ENCODE measurements around the gene SMCP.

SMCP gene

DNA sequence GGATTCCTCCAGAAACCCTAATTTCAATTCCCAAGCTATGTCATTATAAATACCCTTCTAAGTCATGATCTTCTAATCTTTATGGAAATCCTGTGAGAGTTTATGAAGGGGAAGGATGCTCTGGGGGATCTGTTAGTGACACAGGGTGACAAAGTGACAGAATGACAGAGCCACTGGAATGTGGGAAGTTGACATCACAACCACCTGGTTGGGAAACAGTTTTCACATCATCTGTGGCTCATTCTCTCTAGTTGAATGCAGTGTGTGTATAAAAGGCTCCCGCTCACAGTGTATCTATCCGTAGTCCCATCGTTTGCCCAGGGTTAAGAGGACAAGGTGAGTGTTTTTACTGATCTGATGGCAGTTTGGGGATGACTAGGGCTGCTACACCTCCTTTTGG lies 18.4 kb upstream of the SMCP start, which contains the start of gene LCE7A:
Gene LCE7A (plus strand): TSS at position 301 of the 400 bp plus-strand sequence. CDS start 702 bp downstream, outside the sequence.
- Histone ChIP-seq H3K4me3 (ENCODE audit: low read depth, low read length) (no peak within 1 kb of the TSS), H3K79me2 (no peaks in the 10 kb centered on the region), H2AFZ (no peak within 1 kb of the TSS), H3K27me3 (ENCODE audit: control insufficient read depth, insufficient read depth, low read length) (no peaks in the 10 kb centered on the region), H3K9ac (no peak within 1 kb of the TSS), H3K27ac (no peak within 1 kb of the TSS), H3K36me3 (ENCODE audit: control insufficient read depth, insufficient read depth, low read length) (no peaks in the 10 kb centered on the region), H3K4me1 (no peaks in the 10 kb centered on the region), H3K4me2 (ENCODE audit: low read length) (no peak within 1 kb of the TSS), H3K9me3 (ENCODE audit: control insufficient read depth, low read length) (no peaks in the 10 kb centered on the region)
- TF ChIP-seq, protein P1, sequence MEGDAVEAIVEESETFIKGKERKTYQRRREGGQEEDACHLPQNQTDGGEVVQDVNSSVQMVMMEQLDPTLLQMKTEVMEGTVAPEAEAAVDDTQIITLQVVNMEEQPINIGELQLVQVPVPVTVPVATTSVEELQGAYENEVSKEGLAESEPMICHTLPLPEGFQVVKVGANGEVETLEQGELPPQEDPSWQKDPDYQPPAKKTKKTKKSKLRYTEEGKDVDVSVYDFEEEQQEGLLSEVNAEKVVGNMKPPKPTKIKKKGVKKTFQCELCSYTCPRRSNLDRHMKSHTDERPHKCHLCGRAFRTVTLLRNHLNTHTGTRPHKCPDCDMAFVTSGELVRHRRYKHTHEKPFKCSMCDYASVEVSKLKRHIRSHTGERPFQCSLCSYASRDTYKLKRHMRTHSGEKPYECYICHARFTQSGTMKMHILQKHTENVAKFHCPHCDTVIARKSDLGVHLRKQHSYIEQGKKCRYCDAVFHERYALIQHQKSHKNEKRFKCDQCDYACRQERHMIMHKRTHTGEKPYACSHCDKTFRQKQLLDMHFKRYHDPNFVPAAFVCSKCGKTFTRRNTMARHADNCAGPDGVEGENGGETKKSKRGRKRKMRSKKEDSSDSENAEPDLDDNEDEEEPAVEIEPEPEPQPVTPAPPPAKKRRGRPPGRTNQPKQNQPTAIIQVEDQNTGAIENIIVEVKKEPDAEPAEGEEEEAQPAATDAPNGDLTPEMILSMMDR (IDR thresholded peaks at IDR 0.05), result no peak

DNA sequence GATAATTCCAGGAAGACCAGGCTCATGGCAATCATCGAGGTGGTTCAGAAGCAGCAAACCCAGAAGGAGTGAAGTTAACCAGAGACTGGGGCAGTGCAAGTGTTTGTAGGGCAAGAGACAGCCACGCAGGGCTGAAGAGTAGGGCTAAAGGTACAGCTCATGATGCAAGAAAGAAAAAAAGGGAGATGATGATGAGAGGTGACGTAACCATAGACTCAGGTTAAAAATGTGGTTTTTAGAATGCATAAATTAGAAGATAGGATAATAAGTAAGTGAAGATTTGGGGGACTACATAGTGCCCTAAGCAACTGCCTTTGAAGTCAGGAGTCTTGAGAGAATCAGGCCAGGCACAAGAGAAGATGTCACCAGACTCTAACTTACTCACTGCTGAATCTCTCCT lies 18.0 kb upstream of the SMCP start:
- H3K27ac ChIP-seq, result no peak overlapping the region
- TF ChIP-seq, protein P1 (IDR thresholded peaks at IDR 0.05), result no peak
- no peak overlapping the region for H2AFZ ChIP-seq
- no peaks in the 10 kb centered on the region for H3K36me3 ChIP-seq (ENCODE audit: control insufficient read depth, insufficient read depth, low read length)
- no peaks in the 10 kb centered on the region for H3K9me3 ChIP-seq (ENCODE audit: control insufficient read depth, low read length)
- no peaks in the 10 kb centered on the region for H3K79me2 ChIP-seq
- H3K27me3 ChIP-seq (ENCODE audit: control insufficient read depth, insufficient read depth, low read length), result no peaks in the 10 kb centered on the region
- no peak overlapping the region for H3K4me3 ChIP-seq (ENCODE audit: low read depth, low read length)
- no peak overlapping the region for H3K9ac ChIP-seq
- H3K4me1 ChIP-seq, result no peaks in the 10 kb centered on the region
- no peak overlapping the region for H3K4me2 ChIP-seq (ENCODE audit: low read length)

DNA sequence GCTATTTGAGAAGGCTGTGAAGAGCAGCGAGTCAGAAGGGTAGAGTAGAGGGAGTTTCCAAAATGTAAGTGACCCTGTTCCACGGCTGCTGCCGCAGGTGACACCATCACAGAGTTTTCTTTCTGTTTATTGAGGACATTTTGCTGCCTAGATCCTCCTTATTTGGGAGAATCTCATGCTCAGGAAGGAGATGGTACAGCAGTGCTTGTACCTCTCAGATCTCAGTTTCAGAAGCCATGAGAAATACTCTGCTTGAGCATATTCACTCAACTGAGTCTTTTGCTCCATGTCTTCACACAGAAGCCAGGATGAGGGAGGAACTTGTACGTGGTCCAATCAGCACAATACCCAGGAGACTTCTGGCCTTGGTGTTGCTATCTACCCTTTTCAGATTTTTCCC lies 16.7 kb upstream of the SMCP start:
- Histone ChIP-seq H3K9me3 (ENCODE audit: control insufficient read depth, low read length) (no peaks in the 10 kb centered on the region), H3K36me3 (ENCODE audit: control insufficient read depth, insufficient read depth, low read length) (no peaks in the 10 kb centered on the region), H3K27me3 (ENCODE audit: control insufficient read depth, insufficient read depth, low read length) (no peaks in the 10 kb centered on the region), H3K4me2 (ENCODE audit: low read length) (no peak overlapping the region), H3K27ac (no peak overlapping the region), H3K4me3 (ENCODE audit: low read depth, low read length) (no peak overlapping the region), H3K9ac (no peak overlapping the region), H3K4me1 (no peaks in the 10 kb centered on the region), H3K79me2 (no peaks in the 10 kb centered on the region), H2AFZ (no peak overlapping the region)
- TF ChIP-seq, protein P1 (IDR thresholded peaks at IDR 0.05), result no peak

DNA sequence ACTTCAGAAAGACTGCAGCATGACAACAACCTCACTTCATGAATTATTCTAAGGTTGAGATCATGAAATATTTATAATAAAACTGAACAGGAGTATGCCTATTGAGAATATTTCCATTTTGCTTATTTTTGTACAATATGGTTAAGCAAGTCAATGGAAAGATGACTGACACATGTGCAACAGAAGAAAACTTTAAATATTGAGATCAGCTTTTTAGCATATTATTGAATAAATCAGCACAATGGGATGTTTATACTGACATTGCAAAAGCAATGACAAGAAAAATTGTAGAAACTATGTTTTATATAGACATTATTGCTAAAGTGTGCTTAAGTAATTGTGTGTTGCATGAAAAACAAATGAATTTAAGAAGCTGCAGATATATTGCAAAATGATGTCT lies 13.7 kb upstream of the SMCP start:
- H3K36me3 ChIP-seq (ENCODE audit: control insufficient read depth, insufficient read depth, low read length), result no peaks in the 10 kb centered on the region
- no peaks in the 10 kb centered on the region for H3K4me1 ChIP-seq
- no peak overlapping the region for H3K4me2 ChIP-seq (ENCODE audit: low read length)
- H3K79me2 ChIP-seq, result no peaks in the 10 kb centered on the region
- no peak overlapping the region for H3K9ac ChIP-seq
- H3K27ac ChIP-seq, result no peak overlapping the region
- no peaks in the 10 kb centered on the region for H3K27me3 ChIP-seq (ENCODE audit: control insufficient read depth, insufficient read depth, low read length)
- H3K4me3 ChIP-seq (ENCODE audit: low read depth, low read length), result no peak overlapping the region
- TF ChIP-seq, protein P1 (IDR thresholded peaks at IDR 0.05), result no peak
- H3K9me3 ChIP-seq (ENCODE audit: control insufficient read depth, low read length), result no peaks in the 10 kb centered on the region
- no peak overlapping the region for H2AFZ ChIP-seq

- Histone ChIP-seq H3K27ac (no peak overlapping the region), H3K4me3 (ENCODE audit: low read depth, low read length) (no peak overlapping the region), H3K79me2 (no peaks in the 10 kb centered on the region), H3K27me3 (ENCODE audit: control insufficient read depth, insufficient read depth, low read length) (no peaks in the 10 kb centered on the region), H3K4me2 (ENCODE audit: low read length) (no peak overlapping the region), H3K4me1 (no peaks in the 10 kb centered on the region), H3K9me3 (ENCODE audit: control insufficient read depth, low read length) (no peaks in the 10 kb centered on the region), H2AFZ (no peak overlapping the region), H3K36me3 (ENCODE audit: control insufficient read depth, insufficient read depth, low read length) (no peaks in the 10 kb centered on the region), H3K9ac (no peak overlapping the region)
- TF ChIP-seq, protein P1 (IDR thresholded peaks at IDR 0.05), result no peak
Measured at GRCh38 chr1:152866321-152866720, 11.8 kb upstream of the SMCP start.
